Right ventricle myocardium inferior (tissue), 1 donor: ENCODE data around the gene MFAP2. TPM values are rescaled to one million over a fixed set of nuclear protein-coding genes. Genes with fewer than 3 reads are reported as not detected.
"Not testable (repeated sequence)": the region's sequence is repeated elsewhere in the genome, so short reads cannot be mapped to it uniquely, and the experiment has no call there.

Experiments used
- ATAC-seq: fragments of 200-7000 bp; cut with Tn5 transposase; one replicate; pipeline ENCODE4 v1.9.1; 2020; ENCODE audit warnings: mild to moderate bottlenecking, moderate library complexity
- DNase-seq: peaks from one replicate; pipeline ENCODE4 v3.0.0; 2021; ENCODE audit errors: missing footprints
- intact Hi-C: fragments of 100-400 bp; cut with DNase I; formaldehyde crosslinking; loops from one replicate; pipeline ENCODE4 v1.11.0; 2022
- total RNA-seq: library from RNA; stranded (reverse); fragmentation: NEBNext Ultra II Directional; extraction: Animal tissue kit (Norgen Biotek cat#: 25700); gene quantifications from one replicate; pipeline ENCODE4 v1.2.1, GENCODE V29; 2021
- donor health status: DM: no; HTN: yes; CAD: no; lungs with severe emphysema.

Gene MFAP2
- total RNA-seq, 1 donor from 2014 or later, result 4.8 TPM

DNA sequence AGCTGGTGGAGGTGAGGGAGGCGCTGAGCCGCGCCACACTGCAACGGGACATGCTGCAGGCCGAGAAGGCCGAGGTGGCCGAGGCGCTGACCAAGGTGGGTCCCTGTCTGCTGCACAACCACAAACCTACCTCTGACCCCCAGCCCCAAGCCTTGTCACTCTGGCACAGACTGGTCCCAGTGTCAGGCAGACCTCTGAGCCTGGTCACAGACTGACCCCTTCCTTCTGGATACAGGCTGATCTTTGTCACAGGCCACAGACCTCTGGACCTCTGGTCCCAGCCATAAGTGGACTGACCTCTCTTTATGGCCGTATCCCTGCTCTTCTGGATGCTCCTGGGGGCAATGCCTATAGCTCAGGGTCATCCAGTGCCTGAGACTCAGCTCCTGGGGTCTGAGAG, 34.9 kb downstream of the MFAP2 start:
- intact Hi-C loops, ATAC-seq: not testable (repeated sequence)

DNA sequence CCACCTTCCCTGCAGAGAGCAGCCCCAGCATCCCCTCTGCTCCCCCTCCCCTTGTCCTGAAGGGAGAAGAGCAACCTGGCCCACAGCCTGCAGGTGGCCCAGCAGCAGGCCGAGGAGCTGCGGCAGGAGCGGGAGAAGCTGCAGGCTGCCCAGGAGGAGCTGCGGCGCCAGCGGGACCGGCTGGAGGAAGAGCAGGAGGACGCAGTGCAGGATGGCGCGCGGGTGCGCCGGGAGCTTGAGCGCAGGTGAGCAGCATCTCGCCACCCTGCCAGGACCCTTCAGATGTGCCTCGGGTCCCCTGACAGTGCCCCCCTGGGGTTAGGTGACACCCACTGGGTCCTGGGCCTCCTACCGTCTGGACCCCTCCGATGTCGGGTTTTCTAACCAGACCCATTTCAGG, 36.4 kb downstream of the MFAP2 start:
- DNase-seq (no peak), ATAC-seq (no peak)
- intact Hi-C loops, result no loop called here

More for the DNA sequence above, 34.9 kb downstream of the MFAP2 start:
- DNase-seq, result not testable (repeated sequence)

DNA sequence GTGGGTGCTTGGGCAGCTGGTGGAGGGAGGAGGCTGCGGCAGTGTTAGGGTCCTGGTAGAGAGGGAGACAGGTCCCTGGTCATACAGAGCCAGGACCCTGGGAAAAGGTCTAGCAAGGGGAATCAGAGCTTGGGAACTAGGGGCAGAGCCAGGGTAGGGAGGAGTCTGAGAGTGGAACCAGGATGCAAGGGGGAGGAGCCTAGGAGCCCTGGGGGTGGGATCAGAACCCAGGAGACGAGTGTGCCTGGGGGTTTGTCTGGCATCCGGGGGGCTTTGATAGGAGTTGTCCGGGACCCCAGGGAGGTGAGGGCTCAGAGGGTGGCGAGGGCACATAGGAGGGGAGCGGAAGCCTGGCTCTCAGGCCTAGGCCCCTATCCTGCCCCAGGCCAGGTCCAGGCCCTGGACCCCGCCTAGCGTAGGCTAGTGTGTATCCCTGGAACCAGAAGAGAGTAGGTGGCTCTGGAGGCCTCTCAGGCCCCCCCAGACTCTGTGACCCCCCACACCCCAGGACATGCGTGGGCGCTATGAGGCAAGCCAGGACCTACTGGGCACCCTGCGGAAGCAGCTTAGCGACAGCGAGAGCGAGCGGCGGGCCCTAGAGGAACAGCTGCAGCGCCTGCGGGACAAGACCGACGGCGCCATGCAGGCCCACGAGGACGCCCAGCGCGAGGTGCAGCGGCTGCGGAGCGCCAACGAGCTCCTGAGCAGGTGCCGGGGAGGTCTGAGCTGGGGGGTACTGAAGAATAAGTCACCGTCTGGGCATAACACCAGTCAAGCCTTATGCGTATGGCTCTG, 40.8 kb downstream of the MFAP2 start:
- DNase-seq, intact Hi-C loops, ATAC-seq: not testable (repeated sequence)

DNA sequence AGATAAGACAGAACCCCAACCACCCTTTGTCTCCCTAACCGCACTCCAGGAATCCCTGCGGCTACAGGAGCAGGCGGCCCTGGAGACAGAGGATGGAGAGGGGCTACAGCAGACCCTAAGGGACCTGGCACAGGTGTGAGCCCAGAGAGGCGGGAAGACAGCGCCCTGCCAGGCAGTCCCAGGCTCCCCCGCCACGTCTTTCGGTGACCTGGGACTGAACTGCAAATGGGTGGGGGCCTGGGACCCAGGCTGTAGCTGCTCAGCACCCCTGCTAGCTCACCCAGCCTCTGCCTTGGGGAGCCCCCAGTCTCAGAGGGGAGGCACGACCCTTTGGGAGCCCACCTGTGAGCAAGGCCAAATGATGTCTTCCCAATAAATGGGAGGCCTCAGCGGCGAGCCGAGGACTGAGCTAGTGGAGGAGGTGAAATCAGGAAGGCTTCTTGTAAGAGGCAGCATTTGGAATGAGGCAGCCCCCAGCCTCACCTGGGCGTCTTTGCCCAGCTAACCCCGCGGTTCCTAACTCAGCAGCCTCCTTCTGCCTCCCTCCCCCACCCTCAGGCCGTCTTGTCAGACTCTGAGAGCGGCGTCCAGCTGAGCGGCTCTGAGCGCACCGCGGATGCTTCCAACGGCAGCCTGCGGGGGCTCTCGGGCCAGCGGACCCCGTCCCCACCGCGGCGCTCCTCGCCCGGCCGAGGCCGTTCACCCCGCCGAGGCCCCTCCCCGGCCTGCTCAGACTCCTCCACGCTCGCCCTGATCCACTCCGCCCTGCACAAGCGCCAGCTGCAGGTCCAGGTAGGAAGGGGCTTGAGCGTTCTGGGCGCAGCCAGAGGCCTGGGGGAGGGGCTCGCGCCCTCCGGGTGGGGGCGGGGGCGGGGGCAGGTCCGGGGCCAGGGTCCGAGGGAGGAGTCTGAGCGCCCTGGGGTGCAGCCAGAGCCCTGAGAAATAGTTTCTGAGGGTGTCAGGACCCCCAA, 41.8 kb downstream of the MFAP2 start:
- no peak for DNase-seq
- ATAC-seq, result no peak
- intact Hi-C loops, result no loop called here

DNA sequence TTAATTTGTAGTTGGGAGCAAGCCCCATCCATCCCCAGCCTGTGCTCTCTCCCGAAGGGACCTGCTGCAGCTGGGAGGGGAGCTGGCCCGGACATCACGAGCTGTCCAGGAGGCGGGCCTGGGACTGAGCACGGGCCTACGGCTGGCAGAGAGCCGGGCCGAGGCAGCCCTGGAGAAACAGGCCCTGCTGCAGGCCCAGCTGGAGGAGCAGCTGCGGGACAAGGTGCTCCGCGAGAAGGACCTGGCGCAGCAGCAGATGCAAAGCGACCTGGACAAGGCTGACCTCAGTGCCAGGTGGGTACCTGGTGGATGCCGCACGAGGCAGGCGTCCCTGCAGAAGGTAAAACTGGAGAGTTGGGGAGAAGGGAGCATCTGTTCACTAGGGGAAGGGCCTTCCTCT, 43.8 kb downstream of the MFAP2 start:
- ATAC-seq, result peak; percentile 34
- DNase-seq, intact Hi-C loops: not testable (repeated sequence)

DNA sequence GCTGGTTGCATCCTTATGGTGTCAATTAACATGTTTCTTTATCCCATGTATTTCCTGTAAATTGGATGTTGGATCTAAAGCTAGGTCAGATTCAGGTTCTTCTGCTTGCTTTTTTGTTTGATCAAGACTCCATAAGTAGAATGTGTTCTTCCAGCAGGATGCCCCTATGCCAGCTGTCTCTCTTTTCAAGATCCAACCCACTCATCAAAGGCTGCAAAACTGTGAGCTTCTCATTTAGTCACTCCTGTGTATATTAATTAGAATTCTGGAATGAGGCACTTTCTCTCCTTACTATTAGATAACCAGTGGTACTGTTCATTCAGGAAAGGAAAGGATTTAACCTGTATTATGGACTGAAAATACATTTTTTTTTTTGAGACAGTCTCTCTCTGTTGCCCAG, 46.5 kb downstream of the MFAP2 start:
- peak; percentile 1 for DNase-seq
- ATAC-seq, intact Hi-C loops: not testable (repeated sequence)

DNA sequence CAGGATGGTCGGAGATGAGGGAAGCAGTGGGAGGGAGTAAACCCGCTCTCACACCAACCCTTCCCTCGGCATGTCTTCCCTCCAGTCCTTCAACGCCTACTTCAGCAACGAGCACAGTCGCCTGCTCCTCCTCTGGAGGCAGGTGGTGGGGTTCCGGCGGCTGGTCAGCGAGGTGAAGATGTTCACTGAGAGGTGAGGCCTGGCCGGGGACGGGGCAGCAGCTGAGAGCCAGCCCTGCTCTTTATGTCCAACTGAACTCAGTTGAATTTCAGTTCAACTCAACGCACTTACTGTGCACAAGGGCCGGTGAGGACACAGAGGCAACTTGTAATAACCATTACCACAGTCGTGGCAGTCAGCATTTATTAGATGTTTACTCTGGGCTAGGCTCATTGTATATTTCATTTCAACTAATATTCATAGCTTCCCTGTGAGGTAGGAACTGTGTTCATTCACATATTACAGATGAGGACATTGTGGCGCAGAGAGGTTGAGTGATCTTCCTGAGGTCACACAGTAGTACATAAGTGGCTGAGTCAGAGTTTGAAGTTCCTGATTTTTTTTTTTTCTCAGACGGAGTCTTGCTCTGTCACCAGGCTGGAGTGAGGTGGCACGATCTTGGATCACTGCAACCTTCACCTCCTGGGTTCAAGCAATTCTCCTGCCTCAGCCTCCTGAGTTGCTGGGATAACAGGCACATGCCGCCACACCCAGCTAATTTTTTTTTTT, 49.0 kb downstream of the MFAP2 start:
- intact Hi-C loops, ATAC-seq: not testable (repeated sequence)
- peak; percentile 51 for DNase-seq

DNA sequence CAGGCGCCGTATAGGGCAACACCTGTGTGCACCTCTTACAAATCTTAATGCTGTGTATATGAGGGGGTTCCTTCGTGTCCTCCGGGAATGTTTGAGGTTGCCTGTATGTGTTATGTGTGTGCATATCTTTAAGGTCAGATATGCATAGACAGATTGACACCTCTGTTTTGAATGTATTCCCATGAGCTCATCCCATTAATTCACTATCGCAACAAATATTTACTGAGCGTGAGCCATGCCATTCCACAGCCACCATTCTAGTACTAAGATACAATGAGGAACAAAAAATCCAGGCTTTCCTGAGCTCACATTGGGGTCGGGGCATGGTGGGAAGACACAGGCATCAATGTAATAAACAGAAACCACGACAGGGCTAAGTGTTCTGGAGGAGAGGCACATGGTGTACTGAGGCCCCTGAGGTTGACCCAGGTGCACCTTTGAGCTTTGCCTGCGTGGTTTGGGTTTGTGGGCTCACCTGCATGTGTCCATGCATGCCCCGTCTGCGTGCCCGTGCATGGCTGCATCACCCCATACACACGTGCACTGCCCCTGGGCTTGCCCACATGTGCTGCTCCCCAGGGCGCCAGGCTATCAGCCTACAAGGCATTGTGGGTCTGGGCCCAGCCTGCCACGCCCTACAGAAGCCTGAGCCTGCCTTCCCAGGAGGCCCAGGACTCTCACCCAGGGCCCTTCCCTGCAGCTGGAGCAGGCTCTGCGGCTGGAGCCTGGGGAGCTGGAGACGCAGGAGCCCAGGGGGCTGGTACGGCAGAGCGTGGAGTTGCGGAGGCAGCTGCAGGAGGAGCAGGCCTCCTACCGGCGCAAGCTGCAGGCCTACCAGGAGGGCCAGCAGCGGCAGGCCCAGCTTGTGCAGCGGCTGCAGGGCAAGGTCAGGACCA, 51.0 kb downstream of the MFAP2 start:
- ATAC-seq, intact Hi-C loops: not testable (repeated sequence)
- DNase-seq, result peak; percentile 26

DNA sequence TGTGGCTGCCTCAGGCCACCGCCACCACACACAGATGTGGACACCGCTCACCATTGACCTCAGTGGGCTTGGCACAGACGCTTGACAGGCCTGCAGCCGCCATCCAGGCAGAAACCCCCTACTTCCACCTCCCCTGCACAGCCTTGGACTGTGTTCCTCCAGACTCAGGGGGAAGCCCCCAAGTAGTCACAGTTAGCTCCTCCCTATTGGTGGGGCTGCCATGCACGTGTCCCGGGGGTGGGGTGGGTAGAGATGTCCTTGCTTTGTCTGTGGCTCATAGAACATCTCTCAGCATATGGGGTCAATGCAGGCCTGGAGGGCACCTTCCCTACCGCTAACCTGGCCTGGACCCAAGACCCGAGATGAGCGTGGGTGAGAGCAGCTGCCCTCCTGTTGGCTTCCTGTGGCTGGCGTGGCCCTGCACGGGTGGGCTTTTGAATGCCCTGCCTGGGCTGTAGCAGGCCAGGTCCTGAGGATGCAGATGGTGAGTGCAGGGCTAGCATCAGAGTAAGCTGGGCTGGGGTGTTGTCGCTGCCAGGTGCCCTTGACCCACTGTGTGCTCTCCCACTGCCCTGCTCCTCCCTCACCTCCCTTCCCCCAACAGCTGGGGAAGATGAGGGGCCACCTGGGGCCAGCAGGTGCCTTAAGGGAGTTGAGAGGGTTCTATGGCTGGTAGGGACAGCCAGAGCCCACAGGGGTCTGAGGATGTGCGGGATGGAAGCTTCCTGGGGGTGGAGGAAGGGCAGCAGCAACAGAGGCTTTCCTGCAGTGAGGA, 52.5 kb downstream of the MFAP2 start:
- ATAC-seq, result no peak
- intact Hi-C loops, result no loop called here
- peak; percentile 17 for DNase-seq

DNA sequence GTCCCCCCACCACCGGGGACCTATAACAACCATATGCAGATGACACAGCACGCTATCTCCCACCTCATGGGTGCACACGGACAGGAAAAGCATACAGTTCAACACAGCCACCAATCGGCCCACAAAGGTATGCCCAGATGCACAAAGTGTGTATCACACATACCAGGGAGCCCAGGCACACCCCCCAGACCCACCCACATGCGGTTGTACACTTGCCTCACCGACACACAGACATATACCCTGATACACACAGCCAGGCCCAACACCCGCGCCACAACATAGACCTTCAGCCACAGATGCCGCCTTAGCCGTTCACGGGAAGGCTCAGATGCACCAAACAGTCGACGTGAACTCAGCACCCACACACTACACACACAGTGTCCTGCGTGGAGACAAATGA, 53.2 kb downstream of the MFAP2 start:
- intact Hi-C loops, result no loop called here
- ATAC-seq, result no peak
- peak; percentile 18 for DNase-seq

DNA sequence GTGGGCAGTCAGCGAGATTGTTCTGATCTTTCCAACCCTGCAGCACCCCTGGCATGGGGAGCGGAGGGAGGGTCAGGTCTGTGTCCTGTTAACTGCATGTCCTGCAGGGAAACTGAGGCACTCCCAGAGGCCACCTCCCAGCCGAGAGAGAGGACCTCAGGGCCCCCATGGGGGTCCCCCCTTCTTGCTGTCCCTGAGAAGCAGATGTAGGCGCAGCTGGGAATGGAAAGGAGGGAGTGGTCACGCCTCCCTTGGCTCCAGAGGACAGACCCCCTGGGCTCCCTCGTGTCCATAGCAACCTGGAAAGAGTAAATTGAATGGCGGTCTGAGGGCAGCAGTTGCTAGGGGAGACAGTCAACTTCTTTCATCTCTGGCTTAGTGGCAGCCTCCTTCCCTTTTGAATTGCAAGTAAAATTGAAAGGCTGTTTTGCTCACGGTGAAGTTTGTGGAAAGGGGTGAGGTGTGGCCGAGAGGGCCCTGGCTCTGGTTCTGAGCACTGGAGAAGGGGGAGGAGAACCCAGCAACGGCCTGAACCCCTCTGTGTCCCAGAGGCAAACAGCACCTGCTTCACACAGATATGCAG, 53.8 kb downstream of the MFAP2 start:
- peak; percentile 34 for DNase-seq
- no peak for ATAC-seq
- intact Hi-C loops, result no loop called here

DNA sequence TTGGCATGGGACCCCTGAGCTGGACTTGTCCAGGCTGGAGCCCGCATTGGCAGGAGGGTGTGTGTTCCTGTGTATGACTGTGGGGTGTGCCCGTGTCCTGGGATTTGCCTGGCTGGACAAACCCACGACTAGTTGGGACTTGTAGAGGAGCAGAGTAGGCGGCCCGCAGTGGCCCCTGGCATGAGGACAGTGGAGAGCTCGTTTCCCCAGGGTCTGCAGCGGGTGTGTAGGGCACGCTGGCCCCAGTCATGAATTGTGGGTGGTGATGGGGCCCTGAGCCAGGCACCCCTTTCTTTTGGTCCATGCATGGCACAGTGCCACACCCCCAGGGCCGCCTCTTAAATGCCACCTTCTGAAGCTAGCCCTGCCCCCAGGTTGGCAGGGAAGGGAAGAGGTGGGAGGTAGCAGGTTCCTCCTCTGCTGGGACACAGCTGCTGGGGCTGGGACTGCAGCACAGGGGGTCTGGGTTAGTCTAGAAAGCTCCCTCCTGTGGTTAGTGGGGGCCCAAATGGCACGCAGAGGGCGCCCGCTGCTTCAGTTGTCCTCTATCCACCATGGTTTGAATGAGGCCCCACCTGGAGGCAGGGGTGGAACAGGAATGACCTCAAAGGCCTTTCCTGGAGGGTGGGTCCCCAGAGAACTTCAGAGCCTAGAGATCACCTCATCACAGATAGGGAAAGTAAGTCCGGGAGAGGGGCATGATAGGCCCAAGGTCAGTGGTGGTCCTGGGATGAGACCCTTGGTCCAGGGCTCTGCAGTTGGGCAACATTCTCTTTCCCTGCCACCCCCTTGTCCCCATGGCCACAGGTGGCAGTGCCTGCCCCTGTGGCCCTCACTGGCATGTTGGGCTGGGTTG, 54.6 kb downstream of the MFAP2 start:
- intact Hi-C loops, result no loop called here
- ATAC-seq (no peak), DNase-seq (peak; percentile 62)

DNA sequence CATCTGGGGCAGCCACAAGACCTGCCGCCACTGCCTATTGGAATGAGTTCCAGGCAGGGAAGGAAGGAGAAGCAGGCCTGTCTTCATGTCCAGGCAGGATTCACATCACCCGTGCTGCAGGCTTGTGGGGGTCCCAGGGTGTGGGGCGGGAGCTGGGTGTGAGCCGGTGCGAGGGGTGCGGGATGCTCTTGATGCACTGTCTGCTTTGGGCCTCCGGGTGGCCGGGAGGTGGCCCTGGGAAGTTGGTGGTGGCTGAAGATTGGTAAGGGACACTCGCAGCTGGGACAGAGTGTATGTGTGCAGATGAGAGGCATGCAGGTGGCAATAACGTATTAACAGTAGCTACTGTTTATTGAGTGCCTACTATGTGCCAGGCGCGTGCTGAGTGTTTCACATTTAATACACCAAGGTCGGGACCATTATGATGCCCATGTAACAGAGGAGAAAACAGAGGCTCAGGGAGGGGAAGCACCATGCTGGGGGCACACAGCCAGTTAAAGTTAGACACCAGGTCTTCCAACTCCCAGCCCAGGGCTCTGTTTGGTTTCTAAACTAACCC, 55.4 kb downstream of the MFAP2 start:
- ATAC-seq, result no peak
- DNase-seq, result peak; percentile 26
- intact Hi-C loops, result no loop called here
